ENCODE measurements around the gene SRSF7. TPM values are rescaled to one million over a fixed set of nuclear protein-coding genes. Genes with fewer than 3 reads are reported as not detected.

The SRSF7 gene
- total and polyA plus RNA-seq, 2 donors (not counting 1 experiment from before 2014, with no cell fraction given) = 283 to 505 TPM

DNA sequence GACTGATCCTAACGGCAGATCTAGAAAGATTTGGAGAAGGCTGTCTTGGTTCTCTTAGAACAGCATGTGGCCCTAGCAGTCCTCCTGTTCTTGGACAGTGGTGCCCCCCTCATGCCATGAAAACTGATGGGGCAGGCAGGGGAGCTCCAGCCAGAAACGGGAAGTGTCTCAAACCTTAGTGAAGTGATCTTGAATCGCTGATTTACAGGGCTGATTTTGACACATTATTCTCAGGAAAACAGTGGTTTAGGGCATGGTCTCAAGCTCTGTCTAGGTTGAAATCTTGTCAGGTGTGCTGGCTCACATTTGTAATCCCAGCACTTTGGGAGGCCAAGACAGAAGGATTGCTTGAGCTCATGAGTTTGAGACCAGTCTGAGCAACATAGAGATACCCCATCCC, 37.8 kb downstream of the SRSF7 start:
- DNase-seq (no peak), ATAC-seq (ENCODE audit: low read depth) (no peak)
- H3K27me3 Mint-ChIP-seq = no peaks in the 10 kb centered on the region
- no peaks in the 10 kb centered on the region for H4K20me1 ChIP-seq (ENCODE audit: control insufficient read depth, insufficient read depth, low read length, poor library complexity, severe bottlenecking)
- H3K36me3 ChIP-seq (replicated peaks in 1 of 2; ENCODE audit: control extremely low read depth in 1 of 2, control insufficient read depth in 1 of 2, extremely low read depth in 1 of 2, insufficient read depth in 2 of 2, low read length in 1 of 2) = peaks cover 0 to 5% of the 10 kb centered on the region in 2 experiments
- TF ChIP-seq, protein P1, sequence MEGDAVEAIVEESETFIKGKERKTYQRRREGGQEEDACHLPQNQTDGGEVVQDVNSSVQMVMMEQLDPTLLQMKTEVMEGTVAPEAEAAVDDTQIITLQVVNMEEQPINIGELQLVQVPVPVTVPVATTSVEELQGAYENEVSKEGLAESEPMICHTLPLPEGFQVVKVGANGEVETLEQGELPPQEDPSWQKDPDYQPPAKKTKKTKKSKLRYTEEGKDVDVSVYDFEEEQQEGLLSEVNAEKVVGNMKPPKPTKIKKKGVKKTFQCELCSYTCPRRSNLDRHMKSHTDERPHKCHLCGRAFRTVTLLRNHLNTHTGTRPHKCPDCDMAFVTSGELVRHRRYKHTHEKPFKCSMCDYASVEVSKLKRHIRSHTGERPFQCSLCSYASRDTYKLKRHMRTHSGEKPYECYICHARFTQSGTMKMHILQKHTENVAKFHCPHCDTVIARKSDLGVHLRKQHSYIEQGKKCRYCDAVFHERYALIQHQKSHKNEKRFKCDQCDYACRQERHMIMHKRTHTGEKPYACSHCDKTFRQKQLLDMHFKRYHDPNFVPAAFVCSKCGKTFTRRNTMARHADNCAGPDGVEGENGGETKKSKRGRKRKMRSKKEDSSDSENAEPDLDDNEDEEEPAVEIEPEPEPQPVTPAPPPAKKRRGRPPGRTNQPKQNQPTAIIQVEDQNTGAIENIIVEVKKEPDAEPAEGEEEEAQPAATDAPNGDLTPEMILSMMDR (IDR thresholded peaks at IDR 0.05) = no peak
- TF ChIP-seq EZH2 (IDR thresholded peaks at IDR 0.05; ENCODE audit: borderline replicate concordance, insufficient read depth, low read depth, low read length, poor library complexity, severe bottlenecking) = no peak
- no peak overlapping the region for H3K9ac ChIP-seq (ENCODE audit: low read length)
- H3K4me3 ChIP-seq (ENCODE audit: control extremely low read depth in 1 of 5, extremely low read depth in 1 of 5, insufficient read depth in 1 of 5, low read depth in 2 of 5, low read length in 4 of 5) = no peak overlapping the region
- intact Hi-C loops (cut with micrococcal nuclease) = no loop called here
- 61% methylated on average over 3 of the region's 3 CpGs for WGBS (ENCODE audit: insufficient coverage)
- H3K4me1 Mint-ChIP-seq = peaks cover 9% of the 10 kb centered on the region
- H3K9me3 ChIP-seq (ENCODE audit: control extremely low read depth in 1 of 3, control insufficient read depth in 2 of 3, insufficient read depth in 1 of 3, low read length in 2 of 3) = no peaks in the 10 kb centered on the region
- H3K79me2 ChIP-seq (ENCODE audit: control insufficient read depth, insufficient read depth, low read length) = no peaks in the 10 kb centered on the region
- no peak overlapping the region for H2AFZ ChIP-seq (ENCODE audit: insufficient read depth, low read depth, low read length, poor library complexity, severe bottlenecking)
- no peak overlapping the region for H3K27ac Mint-ChIP-seq
- H3K27ac ChIP-seq (ENCODE audit: low read length in 2 of 2) = no peak overlapping the region
- H3K4me3 Mint-ChIP-seq = no peak overlapping the region
- CTCF ChIA-PET = no interaction called here
- POLR2A ChIA-PET = no interaction called here
- H3K4me1 ChIP-seq (ENCODE audit: control insufficient read depth in 2 of 2, insufficient read depth in 2 of 2, low read length in 2 of 2) = no peaks in the 10 kb centered on the region
- no peak overlapping the region for H3K4me2 ChIP-seq (replicated peaks; ENCODE audit: low read depth, low read length, poor library complexity, severe bottlenecking)
- peaks cover 4% of the 10 kb centered on the region for H3K9me3 Mint-ChIP-seq (ENCODE audit: insufficient read depth)
- no peaks in the 10 kb centered on the region for H3K27me3 ChIP-seq (replicated peaks in 1 of 4; ENCODE audit: control extremely low read depth in 1 of 4, control insufficient read depth in 3 of 4, insufficient read depth in 4 of 4, low read length in 3 of 4)

DNA sequence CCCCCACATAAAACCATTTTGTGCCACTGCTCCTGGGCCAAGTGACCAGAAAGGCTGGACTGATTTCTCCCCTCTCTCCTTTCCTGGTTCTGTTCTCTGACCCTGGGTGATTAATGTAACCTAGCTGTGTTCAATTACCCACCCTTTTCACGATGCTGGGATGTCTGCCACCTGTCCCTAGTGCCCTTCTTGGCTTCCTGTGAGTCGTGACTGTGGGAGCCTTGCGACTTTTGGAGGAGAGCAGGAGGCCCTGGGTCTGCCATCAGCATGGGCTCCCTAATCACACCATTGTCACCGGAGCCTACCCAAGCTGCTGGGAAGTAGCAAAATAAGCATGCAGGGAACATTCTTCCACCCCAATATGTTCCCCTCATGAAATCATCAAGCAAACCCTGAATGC, 38.3 kb downstream of the SRSF7 start:
- Histone ChIP-seq H4K20me1 (ENCODE audit: control insufficient read depth, insufficient read depth, low read length, poor library complexity, severe bottlenecking) (no peaks in the 10 kb centered on the region), H2AFZ (ENCODE audit: insufficient read depth, low read depth, low read length, poor library complexity, severe bottlenecking) (no peak overlapping the region), H3K4me1 (ENCODE audit: control insufficient read depth in 2 of 2, insufficient read depth in 2 of 2, low read length in 2 of 2) (no peaks in the 10 kb centered on the region), H3K27ac (ENCODE audit: low read length in 2 of 2) (no peak overlapping the region), H3K4me3 (ENCODE audit: control extremely low read depth in 1 of 5, extremely low read depth in 1 of 5, insufficient read depth in 1 of 5, low read depth in 2 of 5, low read length in 4 of 5) (no peak overlapping the region), H3K36me3 (replicated peaks in 1 of 2; ENCODE audit: control extremely low read depth in 1 of 2, control insufficient read depth in 1 of 2, extremely low read depth in 1 of 2, insufficient read depth in 2 of 2, low read length in 1 of 2) (peaks cover 0 to 5% of the 10 kb centered on the region in 2 experiments), H3K9me3 (ENCODE audit: control extremely low read depth in 1 of 3, control insufficient read depth in 2 of 3, insufficient read depth in 1 of 3, low read length in 2 of 3) (no peaks in the 10 kb centered on the region), H3K9ac (ENCODE audit: low read length) (no peak overlapping the region), H3K27me3 (replicated peaks in 1 of 4; ENCODE audit: control extremely low read depth in 1 of 4, control insufficient read depth in 3 of 4, insufficient read depth in 4 of 4, low read length in 3 of 4) (no peaks in the 10 kb centered on the region), H3K4me2 (replicated peaks; ENCODE audit: low read depth, low read length, poor library complexity, severe bottlenecking) (no peak overlapping the region), H3K79me2 (ENCODE audit: control insufficient read depth, insufficient read depth, low read length) (no peaks in the 10 kb centered on the region)
- Mint-ChIP-seq H3K4me1 (peaks cover 9% of the 10 kb centered on the region), H3K27ac (no peak overlapping the region), H3K27me3 (no peaks in the 10 kb centered on the region), H3K9me3 (ENCODE audit: insufficient read depth) (peaks cover 4% of the 10 kb centered on the region), H3K4me3 (no peak overlapping the region)
- DNase-seq (no peak), ATAC-seq (ENCODE audit: low read depth) (no peak)
- ChIA-PET POLR2A (no interaction called here), CTCF (no interaction called here)
- intact Hi-C loops (cut with micrococcal nuclease) = no loop called here
- 90% methylated on average over 2 of the region's 4 CpGs for WGBS (ENCODE audit: insufficient coverage)
- no peak for TF ChIP-seq EZH2 (IDR thresholded peaks at IDR 0.05; ENCODE audit: borderline replicate concordance, insufficient read depth, low read depth, low read length, poor library complexity, severe bottlenecking)
- TF ChIP-seq, protein P1 (IDR thresholded peaks at IDR 0.05) = no peak
